ENCODE data around the gene GYG1. TPM values are rescaled to one million over a fixed set of nuclear protein-coding genes. Genes with fewer than 3 reads are reported as not detected.
A peak's percentile ranks its signal among the peaks of the same experiment; 100 is the strongest.

The GYG1 gene
- total RNA-seq, 1 donor from 2014 or later: 44.8 TPM

DNA sequence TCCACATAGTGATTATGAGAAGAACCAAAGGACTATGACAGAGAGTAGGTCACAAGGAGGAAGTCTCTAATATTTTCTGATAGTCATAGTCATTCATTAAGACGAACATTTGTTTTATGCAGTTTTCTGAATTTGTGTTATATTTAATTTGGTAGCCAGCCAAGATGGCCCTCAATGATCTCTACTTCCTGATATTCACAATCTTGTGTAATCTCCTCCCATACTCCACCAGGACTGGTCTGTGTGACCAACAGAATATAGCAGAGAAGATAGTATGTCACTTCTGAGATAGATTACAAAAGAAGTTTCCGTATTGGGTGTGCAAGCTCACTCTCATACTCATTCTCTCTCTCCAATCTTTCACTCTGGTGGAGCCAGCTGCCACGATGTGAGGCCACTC, 64.2 kb downstream of the GYG1 start:
- Mint-ChIP-seq H3K4me3 (ENCODE audit: unreplicated experiment) (no peak overlapping the region), H3K27me3 (ENCODE audit: unreplicated experiment) (no peaks in the 10 kb centered on the region), H3K9me3 (ENCODE audit: unreplicated experiment) (no peaks in the 10 kb centered on the region), H3K4me1 (ENCODE audit: unreplicated experiment) (no peaks in the 10 kb centered on the region), H3K36me3 (ENCODE audit: low read depth, unreplicated experiment) (peaks cover 19% of the 10 kb centered on the region), H3K27ac (ENCODE audit: unreplicated experiment) (peak overlapping the region; percentile 2)
- no peak for TF ChIP-seq CTCF (IDR thresholded peaks at IDR 0.05; ENCODE audit: unreplicated experiment)
- no peak for DNase-seq (ENCODE audit: low spot score)

DNA sequence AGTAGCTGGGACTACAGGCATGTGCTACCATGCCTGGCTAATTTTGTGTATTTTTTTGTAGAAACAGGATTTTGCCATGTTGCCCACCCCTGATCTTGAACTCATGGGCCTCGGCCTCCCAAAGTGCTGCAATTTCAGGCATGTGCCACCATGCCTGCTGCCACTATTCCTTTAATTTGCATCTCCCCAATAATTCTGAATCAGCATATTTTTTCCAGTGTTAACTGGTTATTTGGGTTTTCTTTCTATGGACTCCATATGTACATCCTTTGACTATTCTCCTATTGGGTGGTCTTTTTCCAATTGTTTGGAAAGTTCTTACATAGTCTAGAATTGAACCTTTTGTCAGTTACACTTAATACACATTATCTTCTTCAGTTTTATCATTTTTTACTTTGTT, 66.9 kb downstream of the GYG1 start:
- Mint-ChIP-seq H3K27ac (ENCODE audit: unreplicated experiment) (no peak overlapping the region), H3K9me3 (ENCODE audit: unreplicated experiment) (no peaks in the 10 kb centered on the region), H3K4me3 (ENCODE audit: unreplicated experiment) (no peak overlapping the region), H3K27me3 (ENCODE audit: unreplicated experiment) (no peaks in the 10 kb centered on the region), H3K36me3 (ENCODE audit: low read depth, unreplicated experiment) (peaks cover 9% of the 10 kb centered on the region), H3K4me1 (ENCODE audit: unreplicated experiment) (no peaks in the 10 kb centered on the region)
- no peak for DNase-seq (ENCODE audit: low spot score)
- no peak for TF ChIP-seq CTCF (IDR thresholded peaks at IDR 0.05; ENCODE audit: unreplicated experiment)

DNA sequence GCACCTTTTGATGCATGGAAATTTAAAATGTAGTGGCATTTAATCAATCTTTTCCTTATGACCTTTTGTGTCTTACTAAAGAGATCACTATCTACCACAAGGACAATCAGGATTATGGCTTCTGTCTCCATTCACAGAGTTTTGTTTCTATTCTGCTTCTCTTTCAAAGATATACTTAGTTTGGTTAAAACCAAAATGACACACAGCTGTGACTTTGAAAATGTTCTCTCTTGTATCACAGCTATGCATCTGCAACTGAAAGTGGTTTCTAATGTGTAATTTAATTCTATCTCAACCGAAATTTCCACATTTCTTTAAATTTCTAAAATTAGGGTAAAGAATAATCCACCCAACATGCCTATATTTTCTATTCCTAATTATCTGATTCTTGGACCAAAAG, 67.3 kb downstream of the GYG1 start:
- Mint-ChIP-seq H3K27me3 (ENCODE audit: unreplicated experiment) (no peaks in the 10 kb centered on the region), H3K36me3 (ENCODE audit: low read depth, unreplicated experiment) (peaks cover 5% of the 10 kb centered on the region)

DNA sequence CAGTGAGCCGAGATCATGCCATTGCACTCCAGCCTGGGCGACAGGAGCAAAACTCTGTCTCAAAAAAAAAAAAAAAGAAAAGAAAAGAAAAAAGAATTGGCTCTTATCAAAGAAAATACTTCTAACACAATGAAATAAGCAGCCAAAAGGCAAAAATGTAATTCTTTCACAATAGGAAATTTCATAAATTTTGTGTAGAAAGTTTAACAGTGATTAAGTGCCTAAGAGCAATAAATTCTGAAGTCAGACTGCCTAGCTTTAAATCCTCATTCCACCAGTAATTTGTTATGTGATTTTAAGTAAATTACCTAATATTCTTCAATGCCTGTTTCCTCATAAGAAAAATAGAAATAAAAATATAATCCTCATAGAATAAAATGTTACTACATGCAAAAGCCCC, 70.4 kb downstream of the GYG1 start:
- no peak for TF ChIP-seq CTCF (IDR thresholded peaks at IDR 0.05; ENCODE audit: unreplicated experiment)
- no peak for DNase-seq (ENCODE audit: low spot score)
- Mint-ChIP-seq H3K9me3 (ENCODE audit: unreplicated experiment) (no peaks in the 10 kb centered on the region), H3K4me1 (ENCODE audit: unreplicated experiment) (no peaks in the 10 kb centered on the region), H3K27me3 (ENCODE audit: unreplicated experiment) (no peaks in the 10 kb centered on the region), H3K36me3 (ENCODE audit: low read depth, unreplicated experiment) (no peaks in the 10 kb centered on the region), H3K27ac (ENCODE audit: unreplicated experiment) (no peak overlapping the region), H3K4me3 (ENCODE audit: unreplicated experiment) (no peak overlapping the region)

More for the DNA sequence above, 67.3 kb downstream of the GYG1 start:
- Mint-ChIP-seq H3K27ac (ENCODE audit: unreplicated experiment) (no peak overlapping the region), H3K4me1 (ENCODE audit: unreplicated experiment) (no peaks in the 10 kb centered on the region), H3K9me3 (ENCODE audit: unreplicated experiment) (no peaks in the 10 kb centered on the region), H3K4me3 (ENCODE audit: unreplicated experiment) (no peak overlapping the region)
- TF ChIP-seq CTCF (IDR thresholded peaks at IDR 0.05; ENCODE audit: unreplicated experiment): no peak
- no peak for DNase-seq (ENCODE audit: low spot score)

- Mint-ChIP-seq H3K27me3 (ENCODE audit: unreplicated experiment) (no peaks in the 10 kb centered on the region), H3K27ac (ENCODE audit: unreplicated experiment) (no peak overlapping the region), H3K4me3 (ENCODE audit: unreplicated experiment) (no peak overlapping the region), H3K36me3 (ENCODE audit: low read depth, unreplicated experiment) (no peaks in the 10 kb centered on the region), H3K9me3 (ENCODE audit: unreplicated experiment) (no peaks in the 10 kb centered on the region), H3K4me1 (ENCODE audit: unreplicated experiment) (no peaks in the 10 kb centered on the region)
- no peak for TF ChIP-seq CTCF (IDR thresholded peaks at IDR 0.05; ENCODE audit: unreplicated experiment)
- no peak for DNase-seq (ENCODE audit: low spot score)
Observed at GRCh38 chr3:149067883-149068282, 76.5 kb downstream of the GYG1 start.

Other genes starting within 250 kb of the GYG1 start
- gene CPB1, start 163.7 kb upstream of the GYG1 start, total RNA-seq (ENCODE audit: unreplicated experiment): 37.2 TPM
- gene CPA3, start 126.2 kb upstream of the GYG1 start, total RNA-seq (ENCODE audit: unreplicated experiment): not detected
- 15.9 TPM for gene HLTF, start 95.0 kb downstream of the GYG1 start, total RNA-seq (ENCODE audit: unreplicated experiment)
- gene HPS3, start 138.1 kb downstream of the GYG1 start, total RNA-seq (ENCODE audit: unreplicated experiment): 18.8 TPM
- 0.44 TPM for gene CP, start 230.3 kb downstream of the GYG1 start, total RNA-seq (ENCODE audit: unreplicated experiment)

All from endothelial cell (in vitro differentiated cells).